Measurements from ENCODE around the gene GPC5. TPM values are rescaled to one million over a fixed set of nuclear protein-coding genes. Genes with fewer than 3 reads are reported as not detected.

Gene GPC5
- total and polyA plus RNA-seq, 2 donors (not counting 3 experiments of a cell fraction or from before 2014, with no cell fraction given) = 0.59 to 0.97 TPM

DNA sequence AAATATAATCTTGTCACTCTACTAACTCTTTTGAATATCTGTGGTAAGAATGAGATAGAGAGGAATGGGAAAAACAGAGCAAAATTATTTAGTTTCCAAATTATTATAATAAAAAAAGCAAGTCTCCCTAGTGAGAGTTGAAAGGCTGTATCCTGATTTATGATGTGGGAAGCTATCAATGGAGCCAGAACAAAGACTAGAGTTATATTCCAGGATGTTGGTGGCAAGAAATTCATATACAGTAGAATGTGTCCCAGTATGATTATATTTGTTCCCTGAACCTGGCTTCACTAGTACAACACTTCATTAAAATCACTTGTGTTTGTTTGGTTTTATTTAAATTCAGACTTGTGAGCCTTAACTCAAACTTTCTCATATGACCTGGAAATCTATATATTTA lies 630.3 kb downstream of the GPC5 start:
- no peak overlapping the region for H3K4me2 ChIP-seq (ENCODE audit: insufficient read depth, low read length)
- H3K27ac ChIP-seq (ENCODE audit: insufficient read depth, low read depth, low read length) = no peak overlapping the region
- intact Hi-C loops (cut with micrococcal nuclease) (no loop called here), dilution Hi-C loops (cut with MboI; ENCODE audit: extremely low pct_ligation_motif_present, low sequenced_read_pairs) (no loop called here)
- ChIA-PET CTCF (interaction anchor here (0.9 kb wide), 1 partner anchor 9 kb away, joined by 3 read pairs; no protein-coding TSS in a partner anchor), POLR2A (no interaction called here)
- H4K20me1 ChIP-seq (replicated peaks; ENCODE audit: control insufficient read depth, extremely low read depth, insufficient read depth, low read length) = no peaks in the 10 kb centered on the region
- H3K9me1 ChIP-seq (replicated peaks; ENCODE audit: control insufficient read depth, extremely low read depth, insufficient read depth, low read length) = no peaks in the 10 kb centered on the region
- TF ChIP-seq FOS (IDR thresholded peaks at IDR 0.05; ENCODE audit: borderline replicate concordance, insufficient read depth, low read length) = no peak
- BruUV-seq (replicated peaks) = no TSS peak
- DNase-seq (ENCODE audit: low read depth, low spot score) (no peak), FAIRE-seq (no peak)
- no peaks in the 10 kb centered on the region for H3K27me3 ChIP-seq (ENCODE audit: control insufficient read depth in 2 of 2, insufficient read depth in 2 of 2, low read length in 2 of 2)
- H2AFZ ChIP-seq (ENCODE audit: low read depth, low read length) = no peak overlapping the region
- no peak overlapping the region for H3K4me3 ChIP-seq (replicated peaks in 1 of 3; ENCODE audit: insufficient read depth in 1 of 3, low read depth in 1 of 3, low read length in 3 of 3)
- H3K4me1 ChIP-seq (ENCODE audit: control insufficient read depth, extremely low read depth, insufficient read depth, low read length) = no peaks in the 10 kb centered on the region
- no peak overlapping the region for H3K9ac ChIP-seq (replicated peaks; ENCODE audit: extremely low read depth, insufficient read depth, low read length)
- H3K36me3 ChIP-seq (ENCODE audit: control insufficient read depth in 2 of 2, extremely low read depth in 1 of 2, insufficient read depth in 2 of 2, low read length in 2 of 2) = no peaks in the 10 kb centered on the region
- H3K79me2 ChIP-seq (ENCODE audit: control insufficient read depth, insufficient read depth, low read length) = no peaks in the 10 kb centered on the region
- H3K9me3 ChIP-seq (replicated peaks; ENCODE audit: control insufficient read depth, insufficient read depth, low read length) = peaks cover 3% of the 10 kb centered on the region

- Histone ChIP-seq H3K36me3 (ENCODE audit: control insufficient read depth in 2 of 2, extremely low read depth in 1 of 2, insufficient read depth in 2 of 2, low read length in 2 of 2) (no peaks in the 10 kb centered on the region), H3K4me3 (replicated peaks in 1 of 3; ENCODE audit: insufficient read depth in 1 of 3, low read depth in 1 of 3, low read length in 3 of 3) (no peak overlapping the region), H3K4me1 (ENCODE audit: control insufficient read depth, extremely low read depth, insufficient read depth, low read length) (no peaks in the 10 kb centered on the region), H3K9me3 (replicated peaks; ENCODE audit: control insufficient read depth, insufficient read depth, low read length) (peaks cover 3% of the 10 kb centered on the region), H3K9me1 (replicated peaks; ENCODE audit: control insufficient read depth, extremely low read depth, insufficient read depth, low read length) (no peaks in the 10 kb centered on the region), H2AFZ (ENCODE audit: low read depth, low read length) (no peak overlapping the region), H4K20me1 (replicated peaks; ENCODE audit: control insufficient read depth, extremely low read depth, insufficient read depth, low read length) (no peaks in the 10 kb centered on the region), H3K9ac (replicated peaks; ENCODE audit: extremely low read depth, insufficient read depth, low read length) (no peak overlapping the region), H3K79me2 (ENCODE audit: control insufficient read depth, insufficient read depth, low read length) (no peaks in the 10 kb centered on the region), H3K27ac (ENCODE audit: insufficient read depth, low read depth, low read length) (no peak overlapping the region), H3K4me2 (ENCODE audit: insufficient read depth, low read length) (no peak overlapping the region), H3K27me3 (ENCODE audit: control insufficient read depth in 2 of 2, insufficient read depth in 2 of 2, low read length in 2 of 2) (no peaks in the 10 kb centered on the region)
- ChIA-PET CTCF (interaction anchor here (0.9 kb wide), 1 partner anchor 10 kb away, joined by 3 read pairs; no protein-coding TSS in a partner anchor), POLR2A (no interaction called here)
- dilution Hi-C loops (cut with MboI; ENCODE audit: extremely low pct_ligation_motif_present, low sequenced_read_pairs) = no loop called here
- TF ChIP-seq POLR2A (IDR thresholded peaks at IDR 0.05; ENCODE audit: low read depth, low read length) = no peak
- TF ChIP-seq, protein P1, sequence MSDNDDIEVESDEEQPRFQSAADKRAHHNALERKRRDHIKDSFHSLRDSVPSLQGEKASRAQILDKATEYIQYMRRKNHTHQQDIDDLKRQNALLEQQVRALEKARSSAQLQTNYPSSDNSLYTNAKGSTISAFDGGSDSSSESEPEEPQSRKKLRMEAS (IDR thresholded peaks at IDR 0.05; ENCODE audit: insufficient read depth, insufficient read length) = no peak
- no peak for TF ChIP-seq GATA2 (IDR thresholded peaks at IDR 0.05; ENCODE audit: insufficient read depth, insufficient read length, low read depth, low read length)
- no peak for TF ChIP-seq FOS (IDR thresholded peaks at IDR 0.05; ENCODE audit: borderline replicate concordance, insufficient read depth, low read length)
- TF ChIP-seq, protein P2, sequence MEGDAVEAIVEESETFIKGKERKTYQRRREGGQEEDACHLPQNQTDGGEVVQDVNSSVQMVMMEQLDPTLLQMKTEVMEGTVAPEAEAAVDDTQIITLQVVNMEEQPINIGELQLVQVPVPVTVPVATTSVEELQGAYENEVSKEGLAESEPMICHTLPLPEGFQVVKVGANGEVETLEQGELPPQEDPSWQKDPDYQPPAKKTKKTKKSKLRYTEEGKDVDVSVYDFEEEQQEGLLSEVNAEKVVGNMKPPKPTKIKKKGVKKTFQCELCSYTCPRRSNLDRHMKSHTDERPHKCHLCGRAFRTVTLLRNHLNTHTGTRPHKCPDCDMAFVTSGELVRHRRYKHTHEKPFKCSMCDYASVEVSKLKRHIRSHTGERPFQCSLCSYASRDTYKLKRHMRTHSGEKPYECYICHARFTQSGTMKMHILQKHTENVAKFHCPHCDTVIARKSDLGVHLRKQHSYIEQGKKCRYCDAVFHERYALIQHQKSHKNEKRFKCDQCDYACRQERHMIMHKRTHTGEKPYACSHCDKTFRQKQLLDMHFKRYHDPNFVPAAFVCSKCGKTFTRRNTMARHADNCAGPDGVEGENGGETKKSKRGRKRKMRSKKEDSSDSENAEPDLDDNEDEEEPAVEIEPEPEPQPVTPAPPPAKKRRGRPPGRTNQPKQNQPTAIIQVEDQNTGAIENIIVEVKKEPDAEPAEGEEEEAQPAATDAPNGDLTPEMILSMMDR (IDR thresholded peaks at IDR 0.05; ENCODE audit: extremely low read depth in 1 of 2, insufficient read depth in 1 of 2, low read depth in 1 of 2, low read length in 2 of 2) = no peak
- no peak for TF ChIP-seq EZH2 (IDR thresholded peaks at IDR 0.05; ENCODE audit: borderline replicate concordance, low read depth, low read length, severe bottlenecking)
- FAIRE-seq = no peak
- intact Hi-C loops (cut with micrococcal nuclease) = no loop called here
- no peak for DNase-seq (ENCODE audit: low read depth, low spot score)
- BruUV-seq (replicated peaks) = no TSS peak
These were observed 631.2 kb downstream of the GPC5 start for GRCh38 chr13:92029641-92030040.

Measured in endothelial cell of umbilical vein (primary cell).